ENCODE measurements around the gene EPB41L2.

DNA sequence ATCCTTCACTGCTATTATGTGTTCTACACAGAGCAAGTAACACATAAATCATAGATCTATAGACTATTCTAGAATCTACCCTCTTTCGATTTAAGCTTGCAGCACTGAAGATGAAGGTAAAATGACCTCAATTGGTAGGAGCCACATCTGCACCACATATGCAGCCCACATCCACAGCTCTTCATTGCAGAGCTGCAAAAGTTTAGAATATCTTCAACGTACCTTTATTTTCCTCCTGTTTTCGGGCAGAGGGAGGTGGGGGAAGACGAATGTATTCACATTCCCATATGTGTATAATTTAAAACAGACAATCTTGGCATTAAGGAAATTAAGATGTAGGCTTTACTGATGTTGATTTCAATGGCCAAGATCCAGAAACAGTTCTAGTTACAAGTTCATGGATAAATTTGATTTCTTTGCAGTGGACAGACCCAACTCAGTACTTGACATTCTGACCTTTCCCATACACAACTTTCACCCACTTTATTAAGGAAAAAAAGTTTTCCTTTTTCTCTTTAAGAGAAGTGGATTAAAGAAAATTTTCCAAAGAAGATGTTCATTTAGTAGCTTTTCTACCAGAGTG is 14.0 kb downstream of the EPB41L2 start:
- TF ChIP-seq, protein P1, sequence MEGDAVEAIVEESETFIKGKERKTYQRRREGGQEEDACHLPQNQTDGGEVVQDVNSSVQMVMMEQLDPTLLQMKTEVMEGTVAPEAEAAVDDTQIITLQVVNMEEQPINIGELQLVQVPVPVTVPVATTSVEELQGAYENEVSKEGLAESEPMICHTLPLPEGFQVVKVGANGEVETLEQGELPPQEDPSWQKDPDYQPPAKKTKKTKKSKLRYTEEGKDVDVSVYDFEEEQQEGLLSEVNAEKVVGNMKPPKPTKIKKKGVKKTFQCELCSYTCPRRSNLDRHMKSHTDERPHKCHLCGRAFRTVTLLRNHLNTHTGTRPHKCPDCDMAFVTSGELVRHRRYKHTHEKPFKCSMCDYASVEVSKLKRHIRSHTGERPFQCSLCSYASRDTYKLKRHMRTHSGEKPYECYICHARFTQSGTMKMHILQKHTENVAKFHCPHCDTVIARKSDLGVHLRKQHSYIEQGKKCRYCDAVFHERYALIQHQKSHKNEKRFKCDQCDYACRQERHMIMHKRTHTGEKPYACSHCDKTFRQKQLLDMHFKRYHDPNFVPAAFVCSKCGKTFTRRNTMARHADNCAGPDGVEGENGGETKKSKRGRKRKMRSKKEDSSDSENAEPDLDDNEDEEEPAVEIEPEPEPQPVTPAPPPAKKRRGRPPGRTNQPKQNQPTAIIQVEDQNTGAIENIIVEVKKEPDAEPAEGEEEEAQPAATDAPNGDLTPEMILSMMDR (IDR thresholded peaks at IDR 0.05) = no peak
- TF ChIP-seq NFYB (CRISPR knock-in tag; conservative IDR thresholded peaks at IDR 0.05; ENCODE audit: low read depth) (no peak), NFE2L1 (CRISPR knock-in tag; IDR thresholded peaks at IDR 0.05) (no peak), CREB1 (CRISPR knock-in tag; IDR thresholded peaks at IDR 0.05) (no peak), ATF1 (CRISPR knock-in tag; IDR thresholded peaks at IDR 0.05) (no peak), NR2C2 (CRISPR knock-in tag; IDR thresholded peaks at IDR 0.05) (no peak)
- TF ChIP-seq, protein P2, sequence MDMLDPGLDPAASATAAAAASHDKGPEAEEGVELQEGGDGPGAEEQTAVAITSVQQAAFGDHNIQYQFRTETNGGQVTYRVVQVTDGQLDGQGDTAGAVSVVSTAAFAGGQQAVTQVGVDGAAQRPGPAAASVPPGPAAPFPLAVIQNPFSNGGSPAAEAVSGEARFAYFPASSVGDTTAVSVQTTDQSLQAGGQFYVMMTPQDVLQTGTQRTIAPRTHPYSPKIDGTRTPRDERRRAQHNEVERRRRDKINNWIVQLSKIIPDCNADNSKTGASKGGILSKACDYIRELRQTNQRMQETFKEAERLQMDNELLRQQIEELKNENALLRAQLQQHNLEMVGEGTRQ (CRISPR knock-in tag; IDR thresholded peaks at IDR 0.05) = no peak
